Cortex of kidney (tissue), 1 donor: ENCODE results near the gene NMT1.

ENCODE experiments used
- DNase-seq: peaks from one replicate; lab custom pipeline; 2025; lab: John Stamatoyannopoulos, UW

Gene NMT1

GRCh38 chr17:45104907-45105624 is 43.9 kb downstream of the NMT1 start:
- DNase-seq, result no peak

- no peak for DNase-seq
These were observed 45.0 kb downstream of the NMT1 start for GRCh38 chr17:45106096-45106495.

- no peak for DNase-seq
These were observed 45.5 kb downstream of the NMT1 start for GRCh38 chr17:45106582-45106981.

- DNase-seq, result no peak
These were observed 46.3 kb downstream of the NMT1 start for GRCh38 chr17:45107293-45108010.

GRCh38 chr17:45108051-45108450 is 46.9 kb downstream of the NMT1 start:
- no peak for DNase-seq

GRCh38 chr17:45108595-45109521 is 47.7 kb downstream of the NMT1 start:
- DNase-seq, result no peak

GRCh38 chr17:45110676-45111611 is 49.8 kb downstream of the NMT1 start:
- no peak for DNase-seq

- no peak for DNase-seq
These were observed 50.7 kb downstream of the NMT1 start for GRCh38 chr17:45111850-45112249.

- no peak for DNase-seq
These were observed 51.7 kb downstream of the NMT1 start for GRCh38 chr17:45112559-45113423.

- DNase-seq, result no peak
These were observed 52.3 kb downstream of the NMT1 start for GRCh38 chr17:45113424-45113754.

GRCh38 chr17:45114117-45114932 is 53.2 kb downstream of the NMT1 start:
- no peak for DNase-seq

GRCh38 chr17:45115015-45115625 is 54.0 kb downstream of the NMT1 start:
- DNase-seq, result no peak

- no peak for DNase-seq
These were observed 54.8 kb downstream of the NMT1 start for GRCh38 chr17:45115871-45116270.

- no peak for DNase-seq
These were observed 55.4 kb downstream of the NMT1 start for GRCh38 chr17:45116434-45117016.

- DNase-seq, result no peak
These were observed 56.2 kb downstream of the NMT1 start for GRCh38 chr17:45117334-45117733.

- DNase-seq, result no peak
These were observed 56.9 kb downstream of the NMT1 start for GRCh38 chr17:45117848-45118646.

- DNase-seq, result no peak
These were observed 57.6 kb downstream of the NMT1 start for GRCh38 chr17:45118691-45119090.

GRCh38 chr17:45119964-45120363 is 58.8 kb downstream of the NMT1 start:
- no peak for DNase-seq
